ENCODE results near the gene SLC5A2.

- TF ChIP-seq POLR2A (IDR thresholded peaks at IDR 0.05; ENCODE audit: low read length) (no peak), JUNB (IDR thresholded peaks at IDR 0.05) (no peak), RAD21 (conservative IDR thresholded peaks at IDR 0.05 in 1 of 2, IDR thresholded peaks at IDR 0.05 in 1 of 2) (no peak), CTCF (IDR thresholded peaks at IDR 0.05) (no peak), KDM1A (IDR thresholded peaks at IDR 0.05; ENCODE audit: low read depth) (no peak), EP300 (IDR thresholded peaks at IDR 0.05) (no peak), JUN (IDR thresholded peaks at IDR 0.05) (no peak), PBX3 (IDR thresholded peaks at IDR 0.05) (no peak), ESRRA (IDR thresholded peaks at IDR 0.05; ENCODE audit: borderline replicate concordance, low read length) (no peak), MAX (IDR thresholded peaks at IDR 0.05) (no peak), CHD2 (IDR thresholded peaks at IDR 0.05; ENCODE audit: low read length, partially characterized antibody) (no peak), BCL3 (IDR thresholded peaks at IDR 0.05) (no peak)
- TF ChIP-seq, protein P1, sequence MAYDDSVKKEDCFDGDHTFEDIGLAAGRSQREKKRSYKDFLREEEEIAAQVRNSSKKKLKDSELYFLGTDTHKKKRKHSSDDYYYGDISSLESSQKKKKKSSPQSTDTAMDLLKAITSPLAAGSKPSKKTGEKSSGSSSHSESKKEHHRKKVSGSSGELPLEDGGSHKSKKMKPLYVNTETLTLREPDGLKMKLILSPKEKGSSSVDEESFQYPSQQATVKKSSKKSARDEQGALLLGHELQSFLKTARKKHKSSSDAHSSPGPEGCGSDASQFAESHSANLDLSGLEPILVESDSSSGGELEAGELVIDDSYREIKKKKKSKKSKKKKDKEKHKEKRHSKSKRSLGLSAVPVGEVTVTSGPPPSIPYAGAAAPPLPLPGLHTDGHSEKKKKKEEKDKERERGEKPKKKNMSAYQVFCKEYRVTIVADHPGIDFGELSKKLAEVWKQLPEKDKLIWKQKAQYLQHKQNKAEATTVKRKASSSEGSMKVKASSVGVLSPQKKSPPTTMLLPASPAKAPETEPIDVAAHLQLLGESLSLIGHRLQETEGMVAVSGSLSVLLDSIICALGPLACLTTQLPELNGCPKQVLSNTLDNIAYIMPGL (CRISPR knock-in tag; IDR thresholded peaks at IDR 0.05; ENCODE audit: borderline replicate concordance): no peak
Observed at GRCh38 chr16:31522071-31522470, 39.1 kb downstream of the SLC5A2 start.
